Parathyroid adenoma (tissue), 2 donors: Measurements from ENCODE around the gene TDRD9.

Source experiments
- H2AFZ ChIP-seq: fragments of 300-600 bp; sonication (generic); one replicate; pipeline ENCODE4 v1.7.0; 2017; ENCODE audit warnings: antibody characterized with exemption, mild to moderate bottlenecking
- H3K27ac ChIP-seq: fragments of 300-600 bp; sonication (generic); one replicate; pipeline ENCODE4 v1.7.0; 2017
- H3K27me3 ChIP-seq: fragments of 300-600 bp; sonication (generic); one replicate; pipeline ENCODE4 v1.7.0; 2017; ENCODE audit warnings: low read length; ENCODE audit not compliant: control insufficient read depth, insufficient read depth
- H3K36me3 ChIP-seq: fragments of 300-600 bp; sonication (generic); one replicate; pipeline ENCODE4 v1.7.0; 2017; ENCODE audit warnings: low read length; ENCODE audit not compliant: control insufficient read depth, insufficient read depth
- H3K4me1 ChIP-seq: fragments of 300-600 bp; sonication (generic); one replicate; pipeline ENCODE4 v1.7.0; 2017; ENCODE audit warnings: control low read depth
- H3K4me2 ChIP-seq: fragments of 300-600 bp; sonication (generic); one replicate; pipeline ENCODE4 v1.7.0; 2017; ENCODE audit warnings: low read length
- H3K4me3 ChIP-seq: fragments of 300-600 bp; sonication (generic); one replicate; pipeline ENCODE4 v1.7.0; 2017; ENCODE audit warnings: low read depth, low read length
- H3K79me2 ChIP-seq: fragments of 300-600 bp; sonication (generic); one replicate; pipeline ENCODE4 v1.7.0; 2017; ENCODE audit warnings: control low read depth
- H3K9ac ChIP-seq: fragments of 300-600 bp; sonication (generic); one replicate; pipeline ENCODE4 v1.7.0; 2017; ENCODE audit warnings: mild to moderate bottlenecking
- H3K9me3 ChIP-seq: fragments of 300-600 bp; sonication (generic); one replicate; pipeline ENCODE4 v1.7.0; 2017; ENCODE audit warnings: low read length; ENCODE audit not compliant: control insufficient read depth
- CTCF ChIP-seq: fragments of 300-600 bp; sonication (generic); IDR thresholded peaks from one replicate; pipeline ENCODE4 v1.7.0; 2017; ENCODE audit warnings: antibody characterized with exemption, mild to moderate bottlenecking
- donor health status: primary hyperparathyroidism.

The TDRD9 gene

GRCh38 chr14:104091061-104091926 is 163.0 kb downstream of the TDRD9 start:
- Histone ChIP-seq H2AFZ (no peak overlapping the region), H3K4me2 (no peak overlapping the region), H3K27ac (no peak overlapping the region), H3K27me3 (no peaks in the 10 kb centered on the region), H3K9me3 (no peaks in the 10 kb centered on the region), H3K4me3 (no peak overlapping the region), H3K79me2 (no peaks in the 10 kb centered on the region), H3K36me3 (no peaks in the 10 kb centered on the region), H3K9ac (no peak overlapping the region), H3K4me1 (peaks cover 3% of the 10 kb centered on the region)
- no peak for TF ChIP-seq CTCF

- H3K4me3 ChIP-seq: no peak overlapping the region
- H3K4me1 ChIP-seq: peaks cover 3% of the 10 kb centered on the region
- H3K9me3 ChIP-seq: no peaks in the 10 kb centered on the region
- H3K4me2 ChIP-seq: no peak overlapping the region
- no peak for TF ChIP-seq CTCF
- no peaks in the 10 kb centered on the region for H3K79me2 ChIP-seq
- no peaks in the 10 kb centered on the region for H3K27me3 ChIP-seq
- H3K36me3 ChIP-seq: no peaks in the 10 kb centered on the region
- H3K27ac ChIP-seq: no peak overlapping the region
- H3K9ac ChIP-seq: no peak overlapping the region
- no peak overlapping the region for H2AFZ ChIP-seq
These were observed 163.9 kb downstream of the TDRD9 start for GRCh38 chr14:104091927-104092771.

- no peaks in the 10 kb centered on the region for H3K79me2 ChIP-seq
- TF ChIP-seq CTCF: no peak
- no peak overlapping the region for H3K4me3 ChIP-seq
- no peak overlapping the region for H3K27ac ChIP-seq
- no peaks in the 10 kb centered on the region for H3K27me3 ChIP-seq
- H2AFZ ChIP-seq: no peak overlapping the region
- no peak overlapping the region for H3K9ac ChIP-seq
- peaks cover 3% of the 10 kb centered on the region for H3K4me1 ChIP-seq
- H3K9me3 ChIP-seq: no peaks in the 10 kb centered on the region
- no peak overlapping the region for H3K4me2 ChIP-seq
- H3K36me3 ChIP-seq: no peaks in the 10 kb centered on the region
These were observed 164.7 kb downstream of the TDRD9 start for GRCh38 chr14:104092931-104093365.

GRCh38 chr14:104093366-104094055 is 165.3 kb downstream of the TDRD9 start:
- H3K27me3 ChIP-seq: no peaks in the 10 kb centered on the region
- H3K27ac ChIP-seq: no peak overlapping the region
- H3K79me2 ChIP-seq: no peaks in the 10 kb centered on the region
- H3K4me3 ChIP-seq: no peak overlapping the region
- H2AFZ ChIP-seq: no peak overlapping the region
- no peak overlapping the region for H3K9ac ChIP-seq
- H3K9me3 ChIP-seq: no peaks in the 10 kb centered on the region
- no peak for TF ChIP-seq CTCF
- H3K4me2 ChIP-seq: no peak overlapping the region
- H3K36me3 ChIP-seq: no peaks in the 10 kb centered on the region
- H3K4me1 ChIP-seq: peaks cover 3% of the 10 kb centered on the region
